Measurements from ENCODE around the gene FOXM1.
"Not testable (repeated sequence)": the region's sequence is repeated elsewhere in the genome, so short reads cannot be mapped to it uniquely, and the experiment has no call there.

Gene FOXM1

GRCh38 chr12:2876431-2877046, 435 bp downstream of the FOXM1 start:
- H3K79me2 ChIP-seq (ENCODE audit: insufficient read depth, low read length), result peaks cover 100% of the 10 kb centered on the region
- no peak for TF ChIP-seq EZH2 (IDR thresholded peaks at IDR 0.05; ENCODE audit: borderline replicate concordance, low read depth, low read length, severe bottlenecking)
- TF ChIP-seq CTCF (IDR thresholded peaks at IDR 0.05; ENCODE audit: borderline replicate concordance, extremely low read depth, low read length, poor library complexity, severe bottlenecking), result no peak

DNA sequence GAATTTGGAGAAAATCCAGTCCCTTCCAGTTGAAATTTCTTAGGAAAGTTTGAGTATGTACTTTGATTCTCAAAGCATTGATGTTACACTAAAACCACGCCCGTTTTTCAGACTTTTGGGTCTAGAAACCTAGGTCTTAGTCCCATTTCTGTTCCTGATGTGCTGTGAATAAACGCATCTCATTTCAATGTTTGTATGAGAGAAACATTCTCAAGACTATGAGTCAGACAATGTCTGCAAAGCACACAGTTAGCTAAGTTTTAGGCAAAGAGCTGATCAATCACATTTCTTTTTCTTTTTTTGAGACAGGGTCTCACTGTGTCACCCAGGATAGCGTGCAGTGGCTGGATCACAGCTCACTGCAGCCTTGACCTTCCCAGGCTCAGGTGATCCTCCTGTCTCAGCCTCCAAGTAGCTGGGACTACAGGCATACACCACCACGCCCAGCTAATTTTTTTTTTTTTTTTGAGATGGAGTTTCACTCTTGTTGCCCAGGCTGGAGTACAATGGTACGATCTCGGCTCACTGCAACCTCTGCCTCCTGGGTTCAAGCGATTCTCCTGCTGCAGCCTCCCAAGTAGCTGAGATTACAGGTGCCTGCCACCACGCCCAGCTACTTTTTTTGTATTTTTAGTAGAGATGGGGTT, 7.9 kb downstream of the FOXM1 start:
- peaks cover 48% of the 10 kb centered on the region for H3K79me2 ChIP-seq (ENCODE audit: insufficient read depth, low read length)
- not testable (repeated sequence) for H3K27me3 ChIP-seq (ENCODE audit: insufficient read depth, low read length, poor library complexity); H3K9me3 ChIP-seq (ENCODE audit: insufficient read depth, low read length, severe bottlenecking); DNase-seq; H3K27ac ChIP-seq (ENCODE audit: low read length); ATAC-seq (ENCODE audit: insufficient read depth, low read depth); H2AFZ ChIP-seq (ENCODE audit: low read depth, low read length); H3K9ac ChIP-seq (ENCODE audit: low read depth, low read length); H3K4me2 ChIP-seq (ENCODE audit: insufficient read depth, low read length); H3K4me3 ChIP-seq (ENCODE audit: low read depth in 1 of 2, low read length in 2 of 2)
- peaks cover 16% of the 10 kb centered on the region for H3K4me1 ChIP-seq (ENCODE audit: insufficient read depth, low read length)
- peaks cover 96% of the 10 kb centered on the region for H3K36me3 ChIP-seq (ENCODE audit: insufficient read depth, low read length)
- H4K20me1 ChIP-seq (ENCODE audit: insufficient read depth, low read length), result peaks cover 39% of the 10 kb centered on the region

More at GRCh38 chr12:2876431-2877046, 435 bp downstream of the FOXM1 start:
- Histone ChIP-seq H3K4me2 (ENCODE audit: insufficient read depth, low read length) (peak overlapping the region; percentile 66), H3K27ac (ENCODE audit: low read length) (peak overlapping the region; percentile 89), H4K20me1 (ENCODE audit: insufficient read depth, low read length) (peaks cover 42% of the 10 kb centered on the region), H3K4me3 (ENCODE audit: low read depth in 1 of 2, low read length in 2 of 2) (peak overlapping the region; percentile 36 to 87), H3K4me1 (ENCODE audit: insufficient read depth, low read length) (peaks cover 64% of the 10 kb centered on the region), H3K9ac (ENCODE audit: low read depth, low read length) (peak overlapping the region; percentile 99), H3K36me3 (ENCODE audit: insufficient read depth, low read length) (peaks cover 64% of the 10 kb centered on the region), H3K9me3 (ENCODE audit: insufficient read depth, low read length, severe bottlenecking) (no peaks in the 10 kb centered on the region), H2AFZ (ENCODE audit: low read depth, low read length) (peak overlapping the region; percentile 80), H3K27me3 (ENCODE audit: insufficient read depth, low read length, poor library complexity) (no peaks in the 10 kb centered on the region)
- ATAC-seq (ENCODE audit: insufficient read depth, low read depth) (peak; percentile 69), DNase-seq (peak; percentile 57)

DNA sequence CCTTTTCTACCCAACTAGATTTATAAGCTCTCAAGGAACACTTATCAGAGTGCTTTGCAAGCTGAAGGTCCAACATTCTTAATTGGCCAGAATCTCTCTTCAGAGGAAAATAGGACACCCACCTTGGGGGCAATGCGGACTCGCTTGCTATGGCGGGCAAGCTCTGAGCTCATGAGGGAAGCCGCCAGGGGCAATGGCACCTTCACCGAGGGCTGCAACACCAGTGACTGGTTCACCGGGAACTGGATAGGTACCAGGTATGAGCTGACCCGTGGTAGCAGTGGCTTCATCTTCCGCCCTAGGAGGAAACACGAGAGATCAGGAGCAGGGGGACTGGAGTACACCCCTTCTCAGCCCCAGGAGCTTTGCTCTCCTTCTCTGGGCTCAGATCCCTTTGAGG, 12.8 kb downstream of the FOXM1 start:
- H2AFZ ChIP-seq (ENCODE audit: low read depth, low read length), result no peak overlapping the region
- H3K9me3 ChIP-seq (ENCODE audit: insufficient read depth, low read length, severe bottlenecking), result no peaks in the 10 kb centered on the region
- H3K36me3 ChIP-seq (ENCODE audit: insufficient read depth, low read length), result peaks cover 89% of the 10 kb centered on the region
- H3K4me3 ChIP-seq (ENCODE audit: low read depth in 1 of 2, low read length in 2 of 2), result no peak overlapping the region
- DNase-seq (no peak), ATAC-seq (ENCODE audit: insufficient read depth, low read depth) (no peak)
- H4K20me1 ChIP-seq (ENCODE audit: insufficient read depth, low read length), result peaks cover 23% of the 10 kb centered on the region
- no peak overlapping the region for H3K9ac ChIP-seq (ENCODE audit: low read depth, low read length)
- TF ChIP-seq EZH2 (IDR thresholded peaks at IDR 0.05; ENCODE audit: borderline replicate concordance, low read depth, low read length, severe bottlenecking) (no peak), CTCF (IDR thresholded peaks at IDR 0.05; ENCODE audit: borderline replicate concordance, extremely low read depth, low read length, poor library complexity, severe bottlenecking) (no peak)
- H3K79me2 ChIP-seq (ENCODE audit: insufficient read depth, low read length), result peaks cover 4% of the 10 kb centered on the region
- H3K4me2 ChIP-seq (ENCODE audit: insufficient read depth, low read length), result no peak overlapping the region
- H3K27me3 ChIP-seq (ENCODE audit: insufficient read depth, low read length, poor library complexity), result no peaks in the 10 kb centered on the region
- H3K27ac ChIP-seq (ENCODE audit: low read length), result no peak overlapping the region
- no peaks in the 10 kb centered on the region for H3K4me1 ChIP-seq (ENCODE audit: insufficient read depth, low read length)

- Histone ChIP-seq H3K36me3 (ENCODE audit: insufficient read depth, low read length) (peaks cover 89% of the 10 kb centered on the region), H4K20me1 (ENCODE audit: insufficient read depth, low read length) (peaks cover 22% of the 10 kb centered on the region)
- not testable (repeated sequence) for H3K4me1 ChIP-seq (ENCODE audit: insufficient read depth, low read length); H3K4me3 ChIP-seq (ENCODE audit: low read depth in 1 of 2, low read length in 2 of 2); DNase-seq; H2AFZ ChIP-seq (ENCODE audit: low read depth, low read length); H3K9ac ChIP-seq (ENCODE audit: low read depth, low read length); H3K4me2 ChIP-seq (ENCODE audit: insufficient read depth, low read length); H3K79me2 ChIP-seq (ENCODE audit: insufficient read depth, low read length); H3K27me3 ChIP-seq (ENCODE audit: insufficient read depth, low read length, poor library complexity); ATAC-seq (ENCODE audit: insufficient read depth, low read depth); H3K9me3 ChIP-seq (ENCODE audit: insufficient read depth, low read length, severe bottlenecking); H3K27ac ChIP-seq (ENCODE audit: low read length)
These were observed 13.6 kb downstream of the FOXM1 start for GRCh38 chr12:2863402-2863801.
